OCI-LY7 (cell line): ENCODE measurements around the gene ATP2A2.

ENCODE experiments used
- CTCF ChIP-seq: fragments of 200-600 bp; sonication (generic); conservative IDR thresholded peaks from 2 replicates; pipeline ENCODE4 v1.5.1; 2014; ENCODE audit warnings: mild to moderate bottlenecking, antibody characterized with exemption, low read length, moderate library complexity, mixed read lengths
- EZH2phosphoT487 ChIP-seq: fragments of 200-600 bp; sonication (generic); IDR thresholded peaks from 2 replicates; pipeline ENCODE4 v1.6.1; 2018; ENCODE audit warnings: low read depth, borderline replicate concordance, mild to moderate bottlenecking, mixed run types, antibody characterized with exemption, low read length, moderate library complexity, mixed read lengths

- TF ChIP-seq CTCF (no peak), EZH2phosphoT487 (no peak)
Observed at GRCh38 chr12:110349514-110350151, 68.6 kb downstream of the ATP2A2 start.
